ENCODE results near the gene ARHGAP40.

The ARHGAP40 gene

DNA sequence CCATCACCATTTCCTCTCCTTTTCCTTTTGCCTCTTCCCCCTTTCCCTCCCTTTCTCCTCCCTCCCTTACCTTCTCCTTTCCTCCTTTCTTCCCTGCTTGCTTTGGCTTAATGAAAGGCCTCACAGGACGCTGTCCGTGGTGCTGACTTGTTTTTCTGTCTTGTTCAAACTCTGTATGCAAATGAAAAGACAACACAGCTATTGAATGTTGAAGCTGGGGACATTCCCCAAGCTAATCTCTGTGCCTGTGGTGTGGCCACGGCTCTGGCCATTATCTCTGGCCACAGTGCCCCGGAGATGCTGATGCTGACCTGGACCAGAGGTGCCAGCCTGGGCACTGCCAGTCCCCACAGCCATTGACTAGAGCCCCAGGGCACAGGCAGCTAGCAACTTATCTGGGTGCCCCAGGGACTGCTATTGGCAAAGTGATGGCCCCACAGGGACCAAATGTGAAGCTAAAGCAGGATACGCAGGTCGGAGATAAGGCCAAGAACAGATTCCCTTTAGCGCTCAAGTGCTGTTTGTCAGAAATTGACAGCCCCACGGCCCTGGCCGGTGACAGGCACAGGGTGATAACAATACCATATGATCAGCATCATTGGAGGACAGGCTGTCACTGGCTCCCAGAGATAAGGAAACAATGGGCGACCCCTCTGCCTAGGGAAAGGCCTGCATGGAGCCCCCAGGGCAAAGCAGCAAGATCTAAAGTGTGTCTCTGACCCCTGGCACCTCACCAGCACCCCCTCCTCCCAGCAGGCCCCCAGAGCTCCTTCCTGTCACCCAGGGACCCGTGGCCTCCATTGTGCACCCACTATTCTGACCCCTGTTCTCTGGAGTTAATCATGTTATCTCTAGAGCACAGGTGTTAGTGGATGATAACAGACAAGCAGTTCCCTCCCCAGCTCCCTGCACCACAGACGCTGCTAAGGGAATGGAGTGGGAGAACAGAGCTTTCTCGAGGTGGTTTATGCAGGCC, 91.1 kb downstream of the ARHGAP40 start:
- no peak overlapping the region for H3K4me3 ChIP-seq (ENCODE audit: low read depth, low read length)
- DNase-seq (ENCODE audit: low read depth), result peak; percentile 5
- TF ChIP-seq, protein P1, sequence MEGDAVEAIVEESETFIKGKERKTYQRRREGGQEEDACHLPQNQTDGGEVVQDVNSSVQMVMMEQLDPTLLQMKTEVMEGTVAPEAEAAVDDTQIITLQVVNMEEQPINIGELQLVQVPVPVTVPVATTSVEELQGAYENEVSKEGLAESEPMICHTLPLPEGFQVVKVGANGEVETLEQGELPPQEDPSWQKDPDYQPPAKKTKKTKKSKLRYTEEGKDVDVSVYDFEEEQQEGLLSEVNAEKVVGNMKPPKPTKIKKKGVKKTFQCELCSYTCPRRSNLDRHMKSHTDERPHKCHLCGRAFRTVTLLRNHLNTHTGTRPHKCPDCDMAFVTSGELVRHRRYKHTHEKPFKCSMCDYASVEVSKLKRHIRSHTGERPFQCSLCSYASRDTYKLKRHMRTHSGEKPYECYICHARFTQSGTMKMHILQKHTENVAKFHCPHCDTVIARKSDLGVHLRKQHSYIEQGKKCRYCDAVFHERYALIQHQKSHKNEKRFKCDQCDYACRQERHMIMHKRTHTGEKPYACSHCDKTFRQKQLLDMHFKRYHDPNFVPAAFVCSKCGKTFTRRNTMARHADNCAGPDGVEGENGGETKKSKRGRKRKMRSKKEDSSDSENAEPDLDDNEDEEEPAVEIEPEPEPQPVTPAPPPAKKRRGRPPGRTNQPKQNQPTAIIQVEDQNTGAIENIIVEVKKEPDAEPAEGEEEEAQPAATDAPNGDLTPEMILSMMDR (IDR thresholded peaks at IDR 0.05; ENCODE audit: low read depth, low read length, missing control alignments), result no peak

DNA sequence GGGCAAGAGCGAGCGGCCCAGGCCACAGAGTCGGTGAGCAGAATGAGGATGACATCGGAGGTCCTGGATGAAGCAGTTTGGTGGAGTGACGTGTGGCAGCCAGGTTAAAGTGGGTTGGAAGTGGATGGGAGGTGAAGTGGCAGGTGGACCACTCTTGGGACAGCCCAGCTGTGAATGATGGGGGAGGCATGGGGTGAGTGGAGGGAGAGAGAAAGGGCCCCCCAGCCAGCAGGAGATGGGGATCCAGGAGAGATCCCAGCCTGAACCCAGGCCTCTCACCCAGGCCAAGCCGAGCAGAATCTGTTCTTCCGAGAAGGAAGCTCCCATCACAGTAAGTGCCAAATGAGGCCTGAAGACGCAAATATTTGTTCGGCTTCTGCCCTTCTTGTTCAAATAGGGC, 95.7 kb downstream of the ARHGAP40 start:
- no peak for DNase-seq (ENCODE audit: low read depth)
- no peak overlapping the region for H3K4me3 ChIP-seq (ENCODE audit: low read depth, low read length)
- TF ChIP-seq, protein P1 (IDR thresholded peaks at IDR 0.05; ENCODE audit: low read depth, low read length, missing control alignments), result no peak

DNA sequence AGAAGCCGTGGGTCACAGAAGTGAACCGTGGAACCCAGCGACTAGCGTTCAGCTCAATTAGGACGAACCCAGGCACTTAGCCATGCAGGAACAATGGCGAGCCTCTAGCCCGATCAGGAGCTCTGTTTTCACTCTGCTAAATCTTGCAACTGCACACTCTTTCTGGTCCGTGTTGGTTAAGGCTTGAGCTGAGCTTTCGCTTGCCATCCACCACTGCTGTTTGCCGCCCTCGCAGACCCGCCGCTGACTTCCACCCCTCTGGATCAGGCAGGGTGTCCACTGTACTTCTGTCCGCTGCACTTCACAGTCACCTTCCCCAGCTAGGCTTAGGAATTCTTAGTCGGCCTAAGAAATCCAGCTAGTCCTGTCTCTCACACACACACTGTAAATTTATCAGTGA, 96.9 kb downstream of the ARHGAP40 start:
- TF ChIP-seq, protein P1 (IDR thresholded peaks at IDR 0.05; ENCODE audit: low read depth, low read length, missing control alignments), result no peak
- no peak overlapping the region for H3K4me3 ChIP-seq (ENCODE audit: low read depth, low read length)
- no peak for DNase-seq (ENCODE audit: low read depth)

DNA sequence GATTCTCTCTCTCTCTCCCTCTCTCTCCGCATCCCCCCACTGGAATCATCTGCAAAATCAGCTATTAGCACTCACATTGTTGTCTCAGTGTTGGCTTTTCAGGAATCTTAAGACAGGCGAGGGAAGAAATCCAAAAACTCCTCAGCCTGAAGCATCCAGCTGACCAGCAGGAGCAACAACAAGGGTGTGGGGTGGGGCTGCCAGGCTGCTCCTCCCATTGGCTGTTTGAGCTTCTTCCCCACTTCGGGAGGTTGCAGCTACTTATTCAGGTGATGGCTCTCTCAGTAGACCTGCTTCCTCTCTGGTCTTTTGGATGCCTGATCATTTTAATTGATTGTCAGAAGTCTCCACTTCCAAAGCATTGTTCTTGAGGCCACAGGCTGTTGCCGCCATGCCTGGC, 98.5 kb downstream of the ARHGAP40 start:
- DNase-seq (ENCODE audit: low read depth), result no peak
- no peak overlapping the region for H3K4me3 ChIP-seq (ENCODE audit: low read depth, low read length)
- TF ChIP-seq, protein P1 (IDR thresholded peaks at IDR 0.05; ENCODE audit: low read depth, low read length, missing control alignments), result no peak
